ENCODE measurements around the gene ALK. TPM values are rescaled to one million over a fixed set of nuclear protein-coding genes. Genes with fewer than 3 reads are reported as not detected.

The ALK gene
- polyA plus RNA-seq, 2 of the 4 experiments (the other 2 are of a cell fraction) = not detected

GRCh38 chr2:29267720-29268119, 653.7 kb downstream of the ALK start:
- FAIRE-seq (no peak), DNase-seq (ENCODE audit: low read depth in 1 of 2, low spot score in 1 of 2) (no peak), ATAC-seq (no peak)
- no peak overlapping the region for H3K4me2 ChIP-seq
- POLR2A ChIA-PET = no interaction called here
- CTCF ChIA-PET = interaction anchor here (1.5 to 1.7 kb wide), 3 partner anchors 9 to 41 kb away, joined by 3 to 7 read pairs (median 5); no protein-coding TSS in a partner anchor
- 3% methylated on average over 2 of the region's 2 CpGs for WGBS (ENCODE audit: missing lambda C conversion rate)
- H3K4me3 ChIP-seq = no peak overlapping the region
- H3K9me3 ChIP-seq = no peaks in the 10 kb centered on the region
- H3K27ac ChIP-seq = no peak overlapping the region
- no peak for TF ChIP-seq KDM5A (IDR thresholded peaks at IDR 0.05)
- no peak for TF ChIP-seq SREBF2 (IDR thresholded peaks at IDR 0.05)
- no peak for TF ChIP-seq HES2 (IDR thresholded peaks at IDR 0.05)
- TF ChIP-seq CEBPB (IDR thresholded peaks at IDR 0.05) = no peak
- no peak for TF ChIP-seq NFE2L2 (conservative IDR thresholded peaks at IDR 0.05; ENCODE audit: low read length)
- TF ChIP-seq FOXS1 (CRISPR knock-in tag; IDR thresholded peaks at IDR 0.05) = no peak
- no peak for TF ChIP-seq CHD2 (IDR thresholded peaks at IDR 0.05; ENCODE audit: low read length, partially characterized antibody)
- TF ChIP-seq EHF (CRISPR knock-in tag; IDR thresholded peaks at IDR 0.05) = no peak
- no peak for TF ChIP-seq USF2 (IDR thresholded peaks at IDR 0.05)
- TF ChIP-seq BCL3 (IDR thresholded peaks at IDR 0.05) = no peak
- TF ChIP-seq PBX3 (IDR thresholded peaks at IDR 0.05) = no peak
- no peak for TF ChIP-seq NR3C1 (IDR thresholded peaks at IDR 0.05)
- TF ChIP-seq EP300 (IDR thresholded peaks at IDR 0.05) = no peak
- no peak for TF ChIP-seq POLR2A (IDR thresholded peaks at IDR 0.05; ENCODE audit: low read length)
- no peak for TF ChIP-seq BHLHE40 (IDR thresholded peaks at IDR 0.05; ENCODE audit: low read depth, low read length)
- TF ChIP-seq ZNF302 (CRISPR knock-in tag; IDR thresholded peaks at IDR 0.05) = no peak
- TF ChIP-seq CHD4 (IDR thresholded peaks at IDR 0.05; ENCODE audit: borderline replicate concordance) = no peak
- TF ChIP-seq MAFK (IDR thresholded peaks at IDR 0.05; ENCODE audit: partially characterized antibody) = no peak
- TF ChIP-seq CBX2 (IDR thresholded peaks at IDR 0.05; ENCODE audit: borderline replicate concordance, low read depth) = no peak
- H3K4me1 ChIP-seq = no peaks in the 10 kb centered on the region

GRCh38 chr2:29263886-29264285, 657.5 kb downstream of the ALK start:
- POLR2A ChIA-PET = no interaction called here
- Histone ChIP-seq H3K4me2 (no peak overlapping the region), H3K27ac (no peak overlapping the region), H3K4me3 (no peak overlapping the region), H3K4me1 (no peaks in the 10 kb centered on the region), H3K9me3 (no peaks in the 10 kb centered on the region)
- ATAC-seq = no peak
- FAIRE-seq = no peak
- CTCF ChIA-PET = no interaction called here
- no peak for DNase-seq (ENCODE audit: low read depth in 1 of 2, low spot score in 1 of 2)
- 63% methylated on average over 5 of the region's 5 CpGs for WGBS (ENCODE audit: missing lambda C conversion rate)
- TF ChIP-seq RAD21 (conservative IDR thresholded peaks at IDR 0.05 in 1 of 2, IDR thresholded peaks at IDR 0.05 in 1 of 2) (no peak), RNF2 (IDR thresholded peaks at IDR 0.05; ENCODE audit: borderline replicate concordance, low read depth) (no peak), NPAS2 (CRISPR knock-in tag; IDR thresholded peaks at IDR 0.05; ENCODE audit: borderline replicate concordance) (no peak), POLR2A (IDR thresholded peaks at IDR 0.05; ENCODE audit: low read length) (no peak), HOXB5 (CRISPR knock-in tag; IDR thresholded peaks at IDR 0.05) (no peak), ATOH8 (CRISPR knock-in tag; IDR thresholded peaks at IDR 0.05; ENCODE audit: low read depth) (no peak), GATA3 (IDR thresholded peaks at IDR 0.05; ENCODE audit: borderline replicate concordance) (no peak), CEBPB (IDR thresholded peaks at IDR 0.05) (no peak), NR3C1 (IDR thresholded peaks at IDR 0.05) (no peak), ESRRA (IDR thresholded peaks at IDR 0.05; ENCODE audit: borderline replicate concordance, low read length) (no peak), KDM1A (IDR thresholded peaks at IDR 0.05; ENCODE audit: low read depth) (no peak), MAFK (IDR thresholded peaks at IDR 0.05; ENCODE audit: partially characterized antibody) (no peak), TFCP2L1 (CRISPR knock-in tag; IDR thresholded peaks at IDR 0.05) (no peak), EHMT2 (IDR thresholded peaks at IDR 0.05; ENCODE audit: low read depth) (no peak), CBX8 (IDR thresholded peaks at IDR 0.05) (no peak), HOXA7 (CRISPR knock-in tag; IDR thresholded peaks at IDR 0.05) (no peak), HMGXB4 (CRISPR knock-in tag; IDR thresholded peaks at IDR 0.05; ENCODE audit: borderline replicate concordance) (no peak), POLR2AphosphoS2 (conservative IDR thresholded peaks at IDR 0.05; ENCODE audit: low read length) (no peak), MYC (IDR thresholded peaks at IDR 0.05; ENCODE audit: borderline replicate concordance, low read length) (no peak)

All from A549 (cell line).